Measurements from ENCODE around the gene GET4. TPM values are rescaled to one million over a fixed set of nuclear protein-coding genes. Genes with fewer than 3 reads are reported as not detected.

The GET4 gene
- total and polyA plus RNA-seq, 12 donors, result 14.7 to 38.6 (median 20.8) TPM

DNA sequence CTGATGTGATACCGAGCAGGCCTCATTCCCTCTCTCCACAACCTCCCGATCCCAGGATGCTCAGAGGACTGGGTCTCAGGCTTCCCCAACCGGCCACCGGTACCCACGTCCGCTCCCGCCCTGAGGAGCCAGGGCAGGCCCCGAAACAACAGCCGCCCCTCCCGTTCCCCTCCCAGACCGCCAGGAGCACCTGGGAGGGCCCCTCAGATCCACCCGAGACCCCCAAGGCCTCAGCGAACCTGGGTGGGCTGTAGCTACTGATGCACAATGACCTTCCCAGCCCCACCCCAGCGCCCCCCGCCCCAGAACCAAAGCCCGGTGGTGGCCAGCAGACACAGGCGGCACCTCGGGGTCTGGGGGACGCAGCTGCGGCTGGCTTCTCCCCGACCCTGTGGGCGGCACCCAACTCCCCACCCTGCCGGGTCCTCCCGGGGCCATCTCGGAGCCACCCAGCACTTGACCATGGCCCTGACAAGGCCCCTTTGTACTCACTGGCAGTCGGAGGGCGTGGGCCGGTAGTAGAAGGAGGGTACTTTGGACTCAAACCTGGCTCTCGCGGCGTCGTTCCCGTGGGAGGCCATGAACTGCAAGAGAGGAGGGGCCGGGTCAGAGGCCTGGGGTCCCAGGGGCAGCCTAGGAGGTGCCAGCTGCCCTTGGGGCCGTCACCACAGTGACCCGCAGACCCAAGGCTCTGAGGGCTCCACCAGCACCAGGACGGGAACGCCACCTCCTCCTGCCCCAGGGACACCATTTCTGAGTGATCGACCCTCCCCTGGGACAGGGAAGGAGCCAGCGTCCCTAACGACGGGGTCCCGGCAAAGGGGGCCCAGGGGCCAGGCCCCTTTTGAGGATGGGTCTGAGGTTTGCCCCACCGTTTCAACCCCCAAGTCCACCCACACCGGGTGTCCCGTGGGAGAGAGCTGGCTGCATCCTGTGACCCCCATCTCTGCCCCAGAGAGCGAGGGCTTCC lies 50.0 kb downstream of the GET4 start:
- Histone ChIP-seq H3K27ac (no peak overlapping the region), H3K36me3 (no peaks in the 10 kb centered on the region), H3K9me3 (no peaks in the 10 kb centered on the region), H3K27me3 (peaks cover 0 to 9% (median 0%) of the 10 kb centered on the region in 7 donors), H3K4me3 (no peak overlapping the region), H3K4me1 (peaks cover 0 to 83% (median 9%) of the 10 kb centered on the region in 9 donors)
- intact Hi-C loops (cut with DNase I), result no loop called here
- DNase-seq (no peak), ATAC-seq (no peak)
- WGBS, 2 donors, result 85 to 89% methylated on average over 46 to 47 of the region's 47 CpGs
- TF ChIP-seq, protein P1, sequence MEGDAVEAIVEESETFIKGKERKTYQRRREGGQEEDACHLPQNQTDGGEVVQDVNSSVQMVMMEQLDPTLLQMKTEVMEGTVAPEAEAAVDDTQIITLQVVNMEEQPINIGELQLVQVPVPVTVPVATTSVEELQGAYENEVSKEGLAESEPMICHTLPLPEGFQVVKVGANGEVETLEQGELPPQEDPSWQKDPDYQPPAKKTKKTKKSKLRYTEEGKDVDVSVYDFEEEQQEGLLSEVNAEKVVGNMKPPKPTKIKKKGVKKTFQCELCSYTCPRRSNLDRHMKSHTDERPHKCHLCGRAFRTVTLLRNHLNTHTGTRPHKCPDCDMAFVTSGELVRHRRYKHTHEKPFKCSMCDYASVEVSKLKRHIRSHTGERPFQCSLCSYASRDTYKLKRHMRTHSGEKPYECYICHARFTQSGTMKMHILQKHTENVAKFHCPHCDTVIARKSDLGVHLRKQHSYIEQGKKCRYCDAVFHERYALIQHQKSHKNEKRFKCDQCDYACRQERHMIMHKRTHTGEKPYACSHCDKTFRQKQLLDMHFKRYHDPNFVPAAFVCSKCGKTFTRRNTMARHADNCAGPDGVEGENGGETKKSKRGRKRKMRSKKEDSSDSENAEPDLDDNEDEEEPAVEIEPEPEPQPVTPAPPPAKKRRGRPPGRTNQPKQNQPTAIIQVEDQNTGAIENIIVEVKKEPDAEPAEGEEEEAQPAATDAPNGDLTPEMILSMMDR (IDR thresholded peaks at IDR 0.05), result no peak

DNA sequence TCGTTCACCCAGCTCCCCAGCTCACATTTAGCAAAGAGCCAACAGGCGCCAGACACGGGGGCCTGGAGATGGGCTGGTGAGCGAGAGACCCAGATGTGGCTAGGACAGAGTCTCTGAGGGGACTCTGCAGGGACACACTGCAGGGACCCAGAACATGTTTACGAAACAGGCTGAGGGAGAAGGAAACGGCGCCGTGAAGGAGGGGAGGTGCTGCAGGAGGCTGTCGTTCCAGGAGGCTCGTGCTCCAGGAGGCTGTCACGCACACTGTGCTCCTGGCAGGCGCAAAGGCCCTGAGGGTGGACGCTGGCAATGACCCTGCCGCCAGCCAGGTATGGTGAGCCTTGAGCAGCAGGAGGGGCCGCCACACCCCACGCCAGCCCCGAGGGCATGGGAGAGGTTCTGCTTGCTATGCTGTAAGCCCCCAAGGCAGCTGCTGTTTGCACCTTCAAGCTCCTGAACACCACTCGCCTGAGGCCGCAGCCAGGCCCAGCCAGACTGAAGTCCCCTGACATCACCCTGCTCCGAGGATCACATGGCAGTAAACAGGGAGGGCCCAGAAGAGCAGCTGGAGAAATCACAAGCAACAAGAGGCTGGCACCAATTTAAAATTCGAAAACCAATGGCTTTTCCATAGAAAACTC lies 50.8 kb downstream of the GET4 start:
- no peak for ATAC-seq
- intact Hi-C loops (cut with DNase I), result no loop called here
- 78 to 83% methylated on average over 21 of the region's 21 CpGs for WGBS, 2 donors
- DNase-seq, result no peak
- Histone ChIP-seq H3K4me3 (no peak overlapping the region), H3K27ac (no peak overlapping the region), H3K27me3 (peaks cover 0 to 7% (median 0%) of the 10 kb centered on the region in 7 donors), H3K36me3 (no peaks in the 10 kb centered on the region), H3K4me1 (peaks cover 0 to 82% (median 9%) of the 10 kb centered on the region in 9 donors), H3K9me3 (no peaks in the 10 kb centered on the region)
- TF ChIP-seq, protein P1 (IDR thresholded peaks at IDR 0.05), result no peak

DNA sequence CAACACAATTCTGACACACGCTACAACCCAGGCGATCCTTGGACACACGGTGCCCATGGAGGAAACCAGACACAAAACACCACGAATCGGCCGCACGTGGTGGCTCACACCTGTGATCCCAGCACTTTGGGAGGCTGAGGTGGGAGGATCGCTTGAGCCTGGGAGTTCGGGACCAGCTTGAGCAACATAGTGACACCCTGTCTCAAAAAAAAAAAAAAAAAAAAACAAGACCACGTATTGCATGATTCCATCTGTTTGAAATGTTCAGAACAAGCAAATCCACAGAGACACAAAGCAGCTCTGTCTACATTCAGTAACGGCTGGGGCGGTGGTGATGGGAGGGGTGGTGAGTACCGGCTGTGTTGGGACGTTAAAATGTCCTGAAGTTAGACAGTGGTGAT lies 53.0 kb downstream of the GET4 start:
- ATAC-seq (no peak), DNase-seq (no peak)
- Histone ChIP-seq H3K27me3 (peaks cover 0 to 3% (median 0%) of the 10 kb centered on the region in 7 donors), H3K4me1 (peaks cover 0 to 68% (median 7%) of the 10 kb centered on the region in 9 donors), H3K9me3 (no peaks in the 10 kb centered on the region), H3K4me3 (no peak overlapping the region), H3K36me3 (no peaks in the 10 kb centered on the region), H3K27ac (peak overlapping the region in 1 of 10 donors; percentile 65)
- intact Hi-C loops (cut with DNase I), result no loop called here
- TF ChIP-seq, protein P1 (IDR thresholded peaks at IDR 0.05), result no peak
- WGBS, 2 donors, result 85 to 90% methylated on average over 14 of the region's 14 CpGs

DNA sequence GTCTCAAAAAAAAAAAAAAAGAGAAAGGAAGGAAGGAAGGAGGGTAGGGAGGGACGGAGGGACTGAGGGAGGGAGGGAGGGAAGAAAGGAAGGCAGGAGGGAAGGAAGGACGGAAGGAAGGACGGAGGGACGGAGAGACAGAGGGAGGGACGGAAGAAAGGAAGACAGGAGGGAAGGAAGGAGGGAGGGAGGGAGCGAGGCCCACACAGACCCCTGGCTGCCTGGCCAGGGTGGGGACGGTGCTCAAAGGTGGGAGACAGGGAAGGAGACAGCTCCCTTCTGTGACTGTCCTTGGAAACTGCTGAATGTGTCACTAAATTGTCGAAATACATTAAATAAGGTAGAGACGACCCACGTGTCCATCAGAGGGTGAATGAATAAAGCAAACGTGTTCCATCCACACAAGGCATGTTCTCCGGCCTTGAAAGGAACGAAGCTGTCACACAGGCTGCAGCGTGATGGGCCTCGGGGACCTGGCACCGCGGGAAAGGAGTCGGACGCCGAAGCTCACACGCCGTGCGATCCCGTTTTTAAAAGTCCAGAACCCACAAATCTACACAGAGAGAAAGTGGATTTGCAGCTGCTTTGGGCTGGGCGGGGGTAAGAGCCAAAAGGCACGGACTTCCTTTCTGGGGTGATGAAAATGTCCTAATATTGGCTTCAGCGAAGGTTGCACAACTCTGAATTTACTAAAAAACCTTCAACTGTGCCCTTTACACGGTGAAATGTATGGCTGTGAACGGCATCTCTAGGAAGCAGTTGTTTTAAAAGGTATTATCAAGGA lies 54.8 kb downstream of the GET4 start:
- Histone ChIP-seq H3K36me3 (peaks cover 0 to 8% (median 0%) of the 10 kb centered on the region in 9 donors), H3K4me1 (peaks cover 0 to 50% (median 0%) of the 10 kb centered on the region in 9 donors), H3K9me3 (no peaks in the 10 kb centered on the region), H3K4me3 (no peak overlapping the region), H3K27me3 (no peaks in the 10 kb centered on the region), H3K27ac (no peak overlapping the region)
- WGBS, 2 donors, result 66 to 75% methylated on average over 29 of the region's 29 CpGs
- intact Hi-C loops (cut with DNase I), result no loop called here
- DNase-seq (no peak), ATAC-seq (no peak)
- TF ChIP-seq, protein P1 (IDR thresholded peaks at IDR 0.05), result no peak
